IPS-18a (cell line): ENCODE measurements around the gene IRF9.

Experiments used
- H3K27ac ChIP-seq: one replicate; pipeline ENCODE4 v1.5.1; 2013; ENCODE audit warnings: low read length
- H3K27me3 ChIP-seq: one replicate; pipeline ENCODE4 v1.6.1; 2013; ENCODE audit warnings: mild to moderate bottlenecking, low read length; ENCODE audit not compliant: control insufficient read depth, insufficient read depth
- H3K36me3 ChIP-seq: one replicate; pipeline ENCODE4 v1.6.1; 2013; ENCODE audit warnings: low read depth, low read length; ENCODE audit not compliant: control insufficient read depth
- H3K4me1 ChIP-seq: one replicate; pipeline ENCODE4 v1.6.1; 2013; ENCODE audit warnings: low read depth, low read length; ENCODE audit not compliant: control insufficient read depth
- H3K4me3 ChIP-seq: one replicate; pipeline ENCODE4 v1.5.1; 2013; ENCODE audit warnings: low read length
- H3K9ac ChIP-seq: one replicate; pipeline ENCODE4 v1.6.1; 2013; ENCODE audit warnings: mild to moderate bottlenecking, low read length, moderate library complexity
- H3K9me3 ChIP-seq: one replicate; pipeline ENCODE4 v1.6.1; 2013; ENCODE audit warnings: low read depth, low read length; ENCODE audit not compliant: control insufficient read depth

IRF9 gene

DNA sequence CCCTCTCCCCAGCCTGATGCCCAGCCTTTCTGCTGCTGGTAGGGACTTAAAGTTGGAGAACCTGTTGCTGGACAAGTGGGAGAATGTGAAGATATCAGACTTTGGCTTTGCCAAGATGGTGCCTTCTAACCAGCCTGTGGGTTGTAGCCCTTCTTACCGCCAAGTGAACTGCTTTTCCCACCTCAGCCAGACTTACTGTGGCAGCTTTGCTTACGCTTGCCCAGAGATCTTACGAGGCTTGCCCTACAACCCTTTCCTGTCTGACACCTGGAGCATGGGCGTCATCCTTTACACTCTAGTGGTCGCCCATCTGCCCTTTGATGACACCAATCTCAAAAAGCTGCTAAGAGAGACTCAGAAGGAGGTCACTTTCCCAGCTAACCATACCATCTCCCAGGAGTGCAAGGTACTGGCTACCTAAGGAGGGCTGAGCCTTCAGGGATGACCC lies 46.1 kb downstream of the IRF9 start:
- H3K9ac ChIP-seq: no peak overlapping the region
- no peaks in the 10 kb centered on the region for H3K9me3 ChIP-seq
- H3K4me3 ChIP-seq: no peak overlapping the region
- H3K36me3 ChIP-seq: peaks cover 59% of the 10 kb centered on the region
- H3K27me3 ChIP-seq: no peaks in the 10 kb centered on the region
- peaks cover 6% of the 10 kb centered on the region for H3K4me1 ChIP-seq
- no peak overlapping the region for H3K27ac ChIP-seq

DNA sequence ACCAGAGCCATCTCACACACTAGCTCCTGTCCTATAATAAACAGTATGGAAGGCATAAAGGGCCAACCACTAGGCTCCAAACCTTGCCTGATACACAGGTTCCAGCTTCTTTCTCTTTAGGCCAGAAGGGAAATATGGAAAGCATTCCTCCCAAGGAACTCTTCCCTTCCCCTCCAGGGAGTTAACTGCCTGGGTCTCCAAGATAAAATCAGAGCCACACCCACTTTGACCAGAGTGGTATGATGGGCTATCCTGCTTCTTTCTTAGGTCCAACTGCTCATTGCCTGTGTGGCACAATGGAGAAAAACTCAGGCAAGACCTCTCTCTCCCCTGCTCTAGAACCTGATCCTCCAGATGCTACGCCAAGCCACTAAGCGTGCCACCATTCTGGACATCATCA lies 46.6 kb downstream of the IRF9 start:
- H3K27ac ChIP-seq: no peak overlapping the region
- H3K4me1 ChIP-seq: peaks cover 6% of the 10 kb centered on the region
- H3K27me3 ChIP-seq: no peaks in the 10 kb centered on the region
- no peak overlapping the region for H3K9ac ChIP-seq
- H3K36me3 ChIP-seq: peaks cover 59% of the 10 kb centered on the region
- H3K4me3 ChIP-seq: no peak overlapping the region
- no peaks in the 10 kb centered on the region for H3K9me3 ChIP-seq

- Histone ChIP-seq H3K9ac (no peak overlapping the region), H3K4me1 (peaks cover 5% of the 10 kb centered on the region), H3K36me3 (peaks cover 53% of the 10 kb centered on the region), H3K9me3 (no peaks in the 10 kb centered on the region), H3K27ac (no peak overlapping the region), H3K27me3 (no peaks in the 10 kb centered on the region), H3K4me3 (no peak overlapping the region)
These were observed 50.2 kb downstream of the IRF9 start for GRCh38 chr14:24211311-24211710.

DNA sequence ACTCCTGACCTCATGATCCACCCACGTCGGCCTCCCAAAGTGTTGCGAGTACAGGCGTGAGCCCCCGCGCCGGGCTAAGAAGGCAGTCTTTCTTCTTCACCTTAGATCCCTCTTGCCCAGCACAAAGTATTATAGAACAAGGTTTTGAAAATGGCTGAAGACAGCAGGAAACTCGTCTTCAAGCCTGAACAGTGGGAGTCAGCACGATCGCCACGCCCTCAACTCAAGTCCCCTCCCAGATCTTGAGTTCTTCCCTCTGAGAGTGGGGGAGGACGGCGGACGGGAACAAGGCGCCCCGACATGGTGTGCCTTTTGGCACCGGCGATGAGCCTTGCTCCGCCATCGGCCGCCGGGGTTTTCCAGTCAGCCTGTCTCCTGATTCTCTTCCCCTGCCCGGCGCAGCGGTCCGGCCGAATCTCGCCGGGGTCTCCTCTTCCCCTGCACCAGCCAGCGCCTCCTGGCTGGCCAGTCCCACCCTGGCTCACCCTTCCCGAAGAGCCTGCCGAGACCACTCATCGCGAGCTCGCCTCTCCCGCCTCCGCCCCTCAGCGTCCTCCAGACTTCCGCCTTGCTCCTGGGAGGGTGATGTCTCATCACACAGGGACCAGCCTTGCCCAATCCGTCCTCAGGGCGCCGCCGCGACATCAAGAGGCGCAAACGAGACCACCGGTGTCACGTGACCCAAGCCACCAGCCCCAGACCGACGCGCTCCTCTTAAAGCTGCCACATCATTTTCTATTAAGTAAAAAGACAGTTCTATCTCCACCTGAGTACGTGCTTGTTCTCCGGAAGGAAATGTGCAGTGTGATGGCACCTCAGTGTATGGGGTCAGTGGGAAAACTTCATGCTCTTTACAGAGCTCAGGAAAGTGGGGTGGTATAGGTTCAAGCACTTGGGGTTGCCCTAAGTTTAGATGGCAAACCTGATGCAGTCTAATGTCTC lies 52.1 kb downstream of the IRF9 start, which contains the start of gene CHMP4A:
Gene CHMP4A (minus strand): TSS at position 565 of the 942 bp plus-strand sequence. CDS start 49 bp downstream, at position 516.
- peaks cover 5% of the 10 kb centered on the region for H3K4me1 ChIP-seq

DNA sequence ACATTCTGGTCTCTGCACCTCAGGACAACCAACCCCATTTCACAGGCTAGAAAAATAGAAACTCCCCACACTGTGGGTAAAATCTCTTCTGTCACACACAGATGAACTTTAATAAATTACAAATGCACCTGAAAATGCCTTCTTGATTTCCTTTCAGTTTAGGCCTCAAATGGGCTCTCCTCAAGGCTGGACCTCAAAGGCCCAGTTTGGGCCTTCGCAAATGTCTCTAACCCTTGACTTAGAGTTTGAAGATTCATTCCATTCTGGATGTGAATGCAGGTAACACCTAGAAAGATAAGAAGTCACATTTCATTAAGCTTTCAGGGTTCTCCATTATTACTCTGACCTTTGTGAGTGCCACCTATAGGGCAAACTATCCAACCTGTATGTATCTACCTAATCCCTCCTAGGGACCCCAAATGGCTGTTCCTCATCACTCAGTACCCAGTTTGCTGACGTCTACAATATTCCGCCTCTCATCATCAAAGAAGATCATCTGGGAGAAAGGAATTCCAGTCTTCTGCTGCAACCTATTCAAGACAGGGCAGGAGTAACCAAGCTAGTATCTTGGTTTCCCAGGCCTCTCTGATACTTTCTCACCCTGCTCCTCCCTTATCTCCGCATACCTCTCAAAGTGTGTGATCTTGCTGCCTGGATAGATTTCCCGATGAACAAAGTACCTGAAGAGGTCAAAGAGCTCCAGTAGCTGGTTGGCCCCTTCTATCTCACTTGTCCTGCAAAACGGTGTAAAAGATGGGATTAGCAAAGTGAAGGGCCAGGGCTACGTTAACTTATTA lies 53.0 kb downstream of the IRF9 start:
- Histone ChIP-seq H3K27me3 (no peaks in the 10 kb centered on the region), H3K4me3 (peak overlapping the region; percentile 92), H3K36me3 (peaks cover 31% of the 10 kb centered on the region), H3K9ac (peak overlapping the region; percentile 95), H3K9me3 (no peaks in the 10 kb centered on the region), H3K27ac (peak overlapping the region; percentile 75), H3K4me1 (peaks cover 5% of the 10 kb centered on the region)

More for the DNA sequence above, 52.1 kb downstream of the IRF9 start, which contains the start of gene CHMP4A:
- peaks cover 35% of the 10 kb centered on the region for H3K36me3 ChIP-seq
- peak within 1 kb of the TSS; percentile 94 for H3K27ac ChIP-seq
- H3K9me3 ChIP-seq: no peaks in the 10 kb centered on the region
- peak within 1 kb of the TSS; percentile 95 for H3K9ac ChIP-seq
- no peaks in the 10 kb centered on the region for H3K27me3 ChIP-seq
- H3K4me3 ChIP-seq: peak within 1 kb of the TSS; percentile 92

DNA sequence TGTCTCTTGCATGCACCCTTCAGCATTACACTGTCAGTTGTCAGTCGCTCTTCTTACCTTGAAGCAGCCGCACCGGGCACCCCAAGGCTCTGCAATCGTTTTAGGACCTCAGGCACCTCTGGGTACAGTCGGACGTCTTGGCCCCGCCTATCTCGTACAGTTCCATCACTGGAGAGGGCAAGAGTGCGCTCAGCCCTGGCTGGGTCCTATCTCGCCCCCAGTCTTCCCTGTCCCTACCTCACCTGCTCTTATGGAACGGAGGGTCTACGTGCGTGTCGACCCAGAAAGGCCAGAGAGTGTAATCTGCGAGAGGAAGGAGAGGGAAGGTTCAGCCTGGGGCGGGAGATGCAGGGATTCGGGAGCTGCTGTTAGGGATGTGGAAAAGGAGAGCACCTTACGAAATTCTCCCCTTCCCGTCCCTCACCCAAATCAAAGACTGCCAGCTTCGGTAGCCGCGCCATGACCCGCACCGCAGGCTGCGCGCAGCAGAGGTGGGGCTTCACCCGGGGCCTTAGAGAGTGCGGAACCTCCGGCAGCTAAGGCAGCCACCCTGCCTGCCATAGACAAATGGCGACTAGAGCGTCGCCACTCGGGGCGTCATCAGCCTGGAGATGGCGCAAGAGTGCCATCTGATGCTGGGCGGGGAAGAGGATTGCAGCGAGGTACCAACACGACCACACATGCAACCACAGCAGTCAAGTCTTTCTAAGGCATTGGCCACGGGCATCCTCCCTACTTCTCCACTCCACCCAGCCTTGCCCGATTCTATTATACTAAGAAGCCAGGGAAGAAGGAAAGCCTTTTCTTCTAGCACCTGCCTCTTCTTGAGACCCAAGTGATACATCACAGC lies 54.7 kb downstream of the IRF9 start, which contains the start of gene MDP1:
Gene MDP1 (minus strand): TSS at position 572 of the 850 bp plus-strand sequence. CDS start 111 bp downstream, at position 461.
- Histone ChIP-seq H3K4me1 (peaks cover 5% of the 10 kb centered on the region), H3K36me3 (peaks cover 15% of the 10 kb centered on the region)

More for the DNA sequence above, 54.7 kb downstream of the IRF9 start, which contains the start of gene MDP1:
- Histone ChIP-seq H3K27ac (peak within 1 kb of the TSS; percentile 55), H3K9me3 (no peaks in the 10 kb centered on the region), H3K27me3 (no peaks in the 10 kb centered on the region), H3K9ac (peak within 1 kb of the TSS; percentile 79), H3K4me3 (peak within 1 kb of the TSS; percentile 79)
